ENCODE measurements around the gene ANKRD66. TPM values are rescaled to one million over a fixed set of nuclear protein-coding genes. Genes with fewer than 3 reads are reported as not detected.

ANKRD66 gene
- total RNA-seq (2021) = not detected in 2 replicates
- long read RNA-seq = 0 reads

DNA sequence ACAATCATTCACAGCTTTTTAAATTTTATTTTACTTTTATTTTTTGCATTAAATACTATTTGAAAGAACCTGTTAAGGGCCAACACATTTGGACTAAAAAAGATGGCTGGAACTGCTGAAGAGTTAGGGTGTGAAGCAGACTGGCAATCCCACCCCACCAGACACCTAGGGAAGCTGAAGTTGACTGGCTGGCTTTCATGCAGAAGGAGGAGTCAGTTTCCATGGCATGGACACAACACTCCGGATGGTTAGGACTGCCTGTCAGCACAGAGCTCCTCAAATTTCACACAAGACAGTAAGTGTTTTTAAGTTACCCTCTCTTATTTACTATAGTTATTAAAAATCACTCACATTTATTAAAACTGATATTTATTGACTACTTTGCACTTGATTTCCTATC is at the start of gene ANKRD66:
Gene ANKRD66 (plus strand): TSS at position 238 of the 400 bp plus-strand sequence. CDS start 5,016 bp downstream, outside the sequence.
- DNase-seq = no peak
- Histone ChIP-seq H3K23ac (ENCODE audit: insufficient read length, low read depth, low read length) (no peak within 1 kb of the TSS), H4K5ac (ENCODE audit: insufficient read length, low read depth, low read length) (no peak within 1 kb of the TSS), H3K4me1 (ENCODE audit: insufficient read depth, low read length) (peaks cover 2% of the 10 kb centered on the region; the same call in 1 of the 2 replicates), H3K56ac (ENCODE audit: insufficient read length, low read depth, low read length) (no peak within 1 kb of the TSS), H2BK12ac (ENCODE audit: insufficient read length, low read depth, low read length) (no peak within 1 kb of the TSS), H3K27ac (ENCODE audit: insufficient read length, low read depth, low read length) (no peak within 1 kb of the TSS), H3T11ph (ENCODE audit: low read length) (no peak within 1 kb of the TSS), H2AK5ac (ENCODE audit: insufficient read length, low read length) (no peak within 1 kb of the TSS), H3K18ac (ENCODE audit: insufficient read length, low read depth, low read length) (no peak within 1 kb of the TSS), H2BK20ac (ENCODE audit: low read depth, low read length, poor library complexity, severe bottlenecking) (no peak within 1 kb of the TSS), H2BK15ac (ENCODE audit: low read depth, low read length) (no peak within 1 kb of the TSS), H3K14ac (ENCODE audit: insufficient read depth, low read length) (no peak within 1 kb of the TSS), H2BK5ac (ENCODE audit: insufficient read length, low read length) (no peak within 1 kb of the TSS), H3K4me2 (ENCODE audit: insufficient read depth, insufficient read length, low read length) (no peak within 1 kb of the TSS), H3K79me2 (ENCODE audit: insufficient read depth, low read length) (no peaks in the 10 kb centered on the region), H3K23me2 (ENCODE audit: insufficient read length, low read depth, low read length, poor library complexity, severe bottlenecking) (no peaks in the 10 kb centered on the region), H3K9me3 (ENCODE audit: control insufficient read depth, low read depth, low read length) (no peaks in the 10 kb centered on the region), H3K79me1 (ENCODE audit: insufficient read depth, low read depth, low read length, poor library complexity, severe bottlenecking) (no peaks in the 10 kb centered on the region), H3K9ac (ENCODE audit: extremely low read depth, insufficient read length, low read length) (no peak within 1 kb of the TSS), H4K20me1 (ENCODE audit: control insufficient read depth, insufficient read depth, insufficient read length) (no peaks in the 10 kb centered on the region), H2AFZ (ENCODE audit: low read length) (no peak within 1 kb of the TSS), H4K8ac (replicated peaks; ENCODE audit: insufficient read length, low read depth, low read length) (no peak within 1 kb of the TSS), H4K91ac (ENCODE audit: insufficient read length, low read depth, low read length) (no peak within 1 kb of the TSS), H3K4ac (ENCODE audit: low read depth, low read length) (no peak within 1 kb of the TSS), H2BK120ac (ENCODE audit: low read depth, low read length, poor library complexity, severe bottlenecking) (no peak within 1 kb of the TSS), H3K27me3 (ENCODE audit: insufficient read depth, low read length) (no peaks in the 10 kb centered on the region)
- Mint-ChIP-seq H3K27me3 (ENCODE audit: low read depth) (peaks cover 19% of the 10 kb centered on the region), H3K4me3 (no peak within 1 kb of the TSS), H3K36me3 (ENCODE audit: insufficient read depth in 1 of 3, low read depth in 3 of 3) (no peaks in the 10 kb centered on the region), H3K27ac (no peak within 1 kb of the TSS), H3K4me1 (peaks cover 15 to 16% of the 10 kb centered on the region in 2 experiments), H3K9me3 (no peaks in the 10 kb centered on the region; a peak in 1 of 5 replicates)
- WGBS (ENCODE audit: extremely low coverage, insufficient read length, low lambda C conversion rate) = no CpG with 5 or more reads among the region's 1 CpG
- TF ChIP-seq, protein P1, sequence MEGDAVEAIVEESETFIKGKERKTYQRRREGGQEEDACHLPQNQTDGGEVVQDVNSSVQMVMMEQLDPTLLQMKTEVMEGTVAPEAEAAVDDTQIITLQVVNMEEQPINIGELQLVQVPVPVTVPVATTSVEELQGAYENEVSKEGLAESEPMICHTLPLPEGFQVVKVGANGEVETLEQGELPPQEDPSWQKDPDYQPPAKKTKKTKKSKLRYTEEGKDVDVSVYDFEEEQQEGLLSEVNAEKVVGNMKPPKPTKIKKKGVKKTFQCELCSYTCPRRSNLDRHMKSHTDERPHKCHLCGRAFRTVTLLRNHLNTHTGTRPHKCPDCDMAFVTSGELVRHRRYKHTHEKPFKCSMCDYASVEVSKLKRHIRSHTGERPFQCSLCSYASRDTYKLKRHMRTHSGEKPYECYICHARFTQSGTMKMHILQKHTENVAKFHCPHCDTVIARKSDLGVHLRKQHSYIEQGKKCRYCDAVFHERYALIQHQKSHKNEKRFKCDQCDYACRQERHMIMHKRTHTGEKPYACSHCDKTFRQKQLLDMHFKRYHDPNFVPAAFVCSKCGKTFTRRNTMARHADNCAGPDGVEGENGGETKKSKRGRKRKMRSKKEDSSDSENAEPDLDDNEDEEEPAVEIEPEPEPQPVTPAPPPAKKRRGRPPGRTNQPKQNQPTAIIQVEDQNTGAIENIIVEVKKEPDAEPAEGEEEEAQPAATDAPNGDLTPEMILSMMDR (conservative IDR thresholded peaks at IDR 0.05) = no peak
